Activated CD8-positive, alpha-beta T cell treated with anti-CD3 and anti-CD28 coated beads for 36 hours (primary cell): ENCODE data around the gene PLA2G2F. TPM values are rescaled to one million over a fixed set of nuclear protein-coding genes. Genes with fewer than 3 reads are reported as not detected.

Experiments used
- ATAC-seq: fragments of 200-7000 bp; cut with Tn5 transposase; one replicate; pipeline ENCODE4 v1.10.0; 2021; ENCODE audit warnings: mild to moderate bottlenecking, moderate library complexity
- CTCF ChIA-PET: fragments of 350-600 bp; sonication (Branson Sonifier 250); formaldehyde crosslinking; loops from one replicate; lab custom pipeline; 2021; ENCODE audit warnings: antibody characterized with exemption; lab: Charles Lee
- POLR2A ChIA-PET: fragments of 350-600 bp; sonication (Branson Sonifier 250); formaldehyde crosslinking; loops from one replicate; lab custom pipeline; 2021; ENCODE audit warnings: antibody characterized with exemption; lab: Charles Lee
- DNase-seq: peaks from one replicate; pipeline ENCODE4 v3.0.0-alpha.2; 2020
- H3K27ac Mint-ChIP-seq: one replicate; pipeline ENCODE4 v1.8.0; 2021; ENCODE audit warnings: mild to moderate bottlenecking, mixed read lengths
- H3K27me3 Mint-ChIP-seq: one replicate; pipeline ENCODE4 v1.8.0; 2021; ENCODE audit warnings: mixed read lengths
- H3K36me3 Mint-ChIP-seq: one replicate; pipeline ENCODE4 v1.8.0; 2021; ENCODE audit warnings: low read depth, mixed read lengths
- H3K4me1 Mint-ChIP-seq: one replicate; pipeline ENCODE4 v1.8.0; 2021; ENCODE audit warnings: low read depth, mixed read lengths
- H3K4me3 Mint-ChIP-seq: one replicate; pipeline ENCODE4 v1.8.0; 2021; ENCODE audit warnings: mild to moderate bottlenecking, moderate library complexity, mixed read lengths
- H3K9me3 Mint-ChIP-seq: one replicate; pipeline ENCODE4 v1.8.0; 2021; ENCODE audit warnings: mixed read lengths
- intact Hi-C: fragments of 100-400 bp; cut with micrococcal nuclease; formaldehyde crosslinking; loops from one replicate; pipeline ENCODE4 v1.10.0; 2022
- total RNA-seq, 2 experiments: library from RNA; stranded (reverse); gene quantifications; one replicate each; pipeline ENCODE4 v1.2.3, GENCODE V29; 2021
- TF ChIP-seq, protein P1 (sequence below): fragments of 200-600 bp; IDR thresholded peaks from one replicate; pipeline ENCODE4 v1.8.0; 2022; ENCODE audit warnings: antibody characterized with exemption, mild to moderate bottlenecking

PLA2G2F gene
- total RNA-seq, 2 experiments from 2014 or later, result not detected

DNA sequence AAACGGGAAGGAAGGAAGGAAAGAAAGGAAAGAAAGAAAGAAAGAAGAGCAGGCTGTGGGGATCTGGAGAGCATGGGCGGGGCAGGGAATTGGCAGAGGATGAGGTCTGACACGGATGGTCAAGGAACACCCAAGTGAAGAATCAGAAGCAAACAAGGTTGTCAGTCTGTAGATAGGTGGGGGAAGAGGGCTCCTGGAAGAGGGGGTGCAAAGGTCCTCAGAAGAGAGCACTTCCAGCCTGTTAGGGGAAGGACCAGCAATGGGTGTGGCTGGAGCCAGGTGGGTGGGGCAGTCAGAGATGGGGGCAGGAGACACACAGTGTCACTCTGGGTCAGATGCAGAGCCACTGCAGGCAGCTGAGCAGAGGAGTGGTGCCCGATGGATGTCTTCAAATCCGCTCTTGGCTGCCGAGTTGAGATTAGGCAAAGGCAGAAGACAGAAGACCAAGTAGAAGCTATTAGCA is 58.2 kb downstream of the PLA2G2F start:
- no peak overlapping the region for H3K27ac Mint-ChIP-seq
- ATAC-seq, result no peak
- CTCF ChIA-PET, result interaction anchor here (1.0 kb wide), 1 partner anchor 26 kb away, joined by 3 read pairs; no protein-coding TSS in a partner anchor
- DNase-seq, result no peak
- H3K36me3 Mint-ChIP-seq, result no peaks in the 10 kb centered on the region
- no peaks in the 10 kb centered on the region for H3K9me3 Mint-ChIP-seq
- TF ChIP-seq, protein P1, sequence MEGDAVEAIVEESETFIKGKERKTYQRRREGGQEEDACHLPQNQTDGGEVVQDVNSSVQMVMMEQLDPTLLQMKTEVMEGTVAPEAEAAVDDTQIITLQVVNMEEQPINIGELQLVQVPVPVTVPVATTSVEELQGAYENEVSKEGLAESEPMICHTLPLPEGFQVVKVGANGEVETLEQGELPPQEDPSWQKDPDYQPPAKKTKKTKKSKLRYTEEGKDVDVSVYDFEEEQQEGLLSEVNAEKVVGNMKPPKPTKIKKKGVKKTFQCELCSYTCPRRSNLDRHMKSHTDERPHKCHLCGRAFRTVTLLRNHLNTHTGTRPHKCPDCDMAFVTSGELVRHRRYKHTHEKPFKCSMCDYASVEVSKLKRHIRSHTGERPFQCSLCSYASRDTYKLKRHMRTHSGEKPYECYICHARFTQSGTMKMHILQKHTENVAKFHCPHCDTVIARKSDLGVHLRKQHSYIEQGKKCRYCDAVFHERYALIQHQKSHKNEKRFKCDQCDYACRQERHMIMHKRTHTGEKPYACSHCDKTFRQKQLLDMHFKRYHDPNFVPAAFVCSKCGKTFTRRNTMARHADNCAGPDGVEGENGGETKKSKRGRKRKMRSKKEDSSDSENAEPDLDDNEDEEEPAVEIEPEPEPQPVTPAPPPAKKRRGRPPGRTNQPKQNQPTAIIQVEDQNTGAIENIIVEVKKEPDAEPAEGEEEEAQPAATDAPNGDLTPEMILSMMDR, result no peak
- intact Hi-C loops, result loop anchor here (5.0 kb wide), 1 partner anchor 35 kb away; no protein-coding TSS in a partner anchor
- H3K27me3 Mint-ChIP-seq, result peaks cover 35% of the 10 kb centered on the region
- H3K4me1 Mint-ChIP-seq, result peaks cover 4% of the 10 kb centered on the region
- POLR2A ChIA-PET, result no interaction called here
- no peak overlapping the region for H3K4me3 Mint-ChIP-seq

DNA sequence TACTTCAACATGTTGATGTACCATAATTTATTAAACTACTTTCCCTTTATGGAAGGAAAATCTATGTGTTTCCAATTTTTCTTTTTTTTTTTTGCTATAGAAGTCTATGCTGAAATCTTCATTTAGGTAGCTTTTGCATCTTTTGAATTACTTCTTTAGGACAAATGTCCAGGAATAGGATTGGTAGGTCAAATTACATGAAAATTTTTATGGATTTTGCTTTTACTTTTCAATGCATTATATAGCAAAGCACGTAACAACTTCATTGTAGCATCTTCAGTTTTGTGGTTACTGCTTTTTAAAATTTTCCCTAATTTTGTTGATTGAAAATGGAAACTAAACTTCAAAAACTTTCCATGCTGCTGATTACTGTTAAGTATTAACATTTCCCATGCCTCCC is 59.2 kb downstream of the PLA2G2F start:
- H3K9me3 Mint-ChIP-seq, result no peaks in the 10 kb centered on the region
- H3K4me3 Mint-ChIP-seq, result no peak overlapping the region
- no peak overlapping the region for H3K27ac Mint-ChIP-seq
- CTCF ChIA-PET, result interaction anchor here (1.0 kb wide), 1 partner anchor 27 kb away, joined by 3 read pairs; no protein-coding TSS in a partner anchor
- intact Hi-C loops, result loop anchor here (5.0 kb wide), 1 partner anchor 36 kb away; no protein-coding TSS in a partner anchor
- ATAC-seq, result no peak
- peaks cover 30% of the 10 kb centered on the region for H3K27me3 Mint-ChIP-seq
- no peak for DNase-seq
- POLR2A ChIA-PET, result no interaction called here
- TF ChIP-seq, protein P1, result no peak
- peaks cover 4% of the 10 kb centered on the region for H3K4me1 Mint-ChIP-seq
- no peaks in the 10 kb centered on the region for H3K36me3 Mint-ChIP-seq

DNA sequence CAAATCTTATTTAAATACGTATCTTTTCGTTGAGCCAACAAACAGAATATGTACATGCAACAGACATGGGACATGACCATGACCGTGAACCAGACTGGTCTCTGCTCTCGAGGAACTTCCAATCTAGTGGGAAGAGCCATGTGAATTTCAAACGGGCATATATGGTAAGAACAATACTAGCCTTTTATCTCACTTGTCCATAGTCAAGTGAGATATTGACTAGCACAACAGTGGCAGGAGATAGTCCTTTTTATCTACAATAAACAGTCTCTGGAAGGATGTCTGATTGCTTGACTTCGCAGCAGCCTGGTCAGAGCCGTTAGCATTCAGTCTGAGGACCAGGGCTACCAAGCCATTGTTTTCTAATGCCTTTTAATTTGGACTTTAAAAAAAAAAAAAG is 59.8 kb downstream of the PLA2G2F start:
- TF ChIP-seq, protein P1, result no peak
- Mint-ChIP-seq H3K4me1 (peaks cover 4% of the 10 kb centered on the region), H3K27ac (no peak overlapping the region), H3K27me3 (peaks cover 29% of the 10 kb centered on the region), H3K4me3 (no peak overlapping the region), H3K36me3 (no peaks in the 10 kb centered on the region), H3K9me3 (no peaks in the 10 kb centered on the region)
- no peak for DNase-seq
- POLR2A ChIA-PET, result no interaction called here
- ATAC-seq, result no peak
- intact Hi-C loops, result loop anchor here (5.0 kb wide), 1 partner anchor 37 kb away; no protein-coding TSS in a partner anchor
- CTCF ChIA-PET, result no interaction called here

DNA sequence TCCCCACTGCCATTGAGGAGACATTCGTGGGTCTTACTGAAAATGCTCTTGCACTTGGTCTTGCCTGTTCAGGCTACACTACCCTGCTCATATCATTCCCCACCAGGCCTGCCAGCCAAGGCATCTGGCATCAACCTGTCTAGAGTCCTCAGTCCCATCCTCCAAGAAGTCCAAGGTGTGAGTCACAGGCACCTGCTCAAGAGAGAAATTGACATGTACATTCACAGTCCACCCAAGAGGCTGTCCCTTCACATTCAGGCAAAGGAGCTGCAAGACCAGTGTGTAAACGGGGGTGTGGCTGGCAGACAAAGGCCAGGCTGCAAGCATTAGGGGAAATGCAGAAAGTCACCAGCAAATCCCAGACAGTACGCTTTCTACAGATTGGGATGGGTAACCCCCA is 60.3 kb downstream of the PLA2G2F start:
- DNase-seq, result no peak
- TF ChIP-seq, protein P1, result no peak
- H3K4me1 Mint-ChIP-seq, result peaks cover 4% of the 10 kb centered on the region
- ChIA-PET CTCF (no interaction called here), POLR2A (no interaction called here)
- no peak overlapping the region for H3K4me3 Mint-ChIP-seq
- H3K36me3 Mint-ChIP-seq, result no peaks in the 10 kb centered on the region
- H3K9me3 Mint-ChIP-seq, result no peaks in the 10 kb centered on the region
- intact Hi-C loops, result loop anchor here (5.0 kb wide), 1 partner anchor 37 kb away; no protein-coding TSS in a partner anchor
- no peak for ATAC-seq
- H3K27ac Mint-ChIP-seq, result no peak overlapping the region
- peaks cover 27% of the 10 kb centered on the region for H3K27me3 Mint-ChIP-seq

DNA sequence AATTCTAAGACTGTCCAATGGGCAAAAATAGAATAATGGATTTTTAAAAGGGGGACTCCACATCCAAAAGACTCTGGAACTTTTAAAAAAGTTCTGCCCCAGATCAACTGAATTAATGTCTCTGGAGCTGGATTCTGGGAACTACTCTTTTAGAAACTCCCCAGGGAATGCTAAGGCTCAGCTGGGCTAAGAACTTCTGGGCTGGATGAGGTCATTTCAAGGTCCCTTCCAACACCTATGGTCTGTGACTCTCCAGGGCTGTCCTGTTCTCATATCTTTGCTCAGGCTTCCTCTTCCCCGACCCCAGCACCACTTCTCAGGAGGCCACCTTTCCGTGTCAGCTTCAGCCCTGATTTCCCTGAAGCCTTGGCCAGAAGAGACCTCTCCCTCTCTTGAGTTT is 60.7 kb downstream of the PLA2G2F start:
- H3K4me3 Mint-ChIP-seq, result no peak overlapping the region
- TF ChIP-seq, protein P1, result no peak
- no peaks in the 10 kb centered on the region for H3K36me3 Mint-ChIP-seq
- POLR2A ChIA-PET, result no interaction called here
- intact Hi-C loops, result loop anchor here (5.0 kb wide), 1 partner anchor 38 kb away; no protein-coding TSS in a partner anchor
- peaks cover 4% of the 10 kb centered on the region for H3K4me1 Mint-ChIP-seq
- DNase-seq (no peak), ATAC-seq (no peak)
- CTCF ChIA-PET, result no interaction called here
- no peaks in the 10 kb centered on the region for H3K9me3 Mint-ChIP-seq
- H3K27me3 Mint-ChIP-seq, result peaks cover 24% of the 10 kb centered on the region
- H3K27ac Mint-ChIP-seq, result no peak overlapping the region

Other genes with a start within 250 kb of the PLA2G2F start
- not detected for gene PLA2G2E, start 215.7 kb upstream of the PLA2G2F start, total RNA-seq
- not detected for gene PLA2G2A, start 159.7 kb upstream of the PLA2G2F start, total RNA-seq
- gene PLA2G5, start 69.1 kb upstream of the PLA2G2F start, total RNA-seq, result not detected
- not detected for gene PLA2G2D, start 19.8 kb upstream of the PLA2G2F start, total RNA-seq
- under 1 TPM; 0.34 to 0.45 TPM for gene UBXN10, start 46.8 kb downstream of the PLA2G2F start, total RNA-seq
- under 1 TPM; 0.29 to 0.59 TPM for gene PLA2G2C, start 47.2 kb downstream of the PLA2G2F start, total RNA-seq
- gene VWA5B1, start 151.6 kb downstream of the PLA2G2F start, total RNA-seq, result not detected